ENCODE data around the gene HMGB2. TPM values are rescaled to one million over a fixed set of nuclear protein-coding genes. Genes with fewer than 3 reads are reported as not detected.

The HMGB2 gene
- total and polyA plus RNA-seq, 2 experiments from 2014 or later, result 103 to 593 TPM

GRCh38 chr4:173379929-173380328, 45.8 kb upstream of the HMGB2 start:
- DNase-seq (ENCODE audit: low spot score) (no peak), ATAC-seq (no peak)
- Histone ChIP-seq H3F3A (replicated peaks; ENCODE audit: low read depth) (no peaks in the 10 kb centered on the region), H3K4me2 (no peak overlapping the region), H3K36me3 (ENCODE audit: insufficient read depth) (no peaks in the 10 kb centered on the region), H3K27ac (ENCODE audit: low read depth) (no peak overlapping the region), H4K20me1 (replicated peaks; ENCODE audit: insufficient read depth) (no peaks in the 10 kb centered on the region), H3K4me1 (ENCODE audit: insufficient read depth) (peaks cover 33% of the 10 kb centered on the region), H3K79me2 (replicated peaks; ENCODE audit: insufficient read depth) (no peaks in the 10 kb centered on the region), H2AFZ (no peak overlapping the region), H3K27me3 (ENCODE audit: insufficient read depth) (no peaks in the 10 kb centered on the region), H3K9me2 (ENCODE audit: insufficient read depth) (no peaks in the 10 kb centered on the region), H3K4me3 (no peak overlapping the region)
- H3K9me3 Mint-ChIP-seq, result no peaks in the 10 kb centered on the region
- peaks cover 6% of the 10 kb centered on the region; the same call in 1 of the 3 replicates for H3K36me3 Mint-ChIP-seq (ENCODE audit: low read depth)
- H3K27ac Mint-ChIP-seq, result no peak overlapping the region
- TF ChIP-seq POLR2AphosphoS5 (IDR thresholded peaks at IDR 0.05; ENCODE audit: low read depth) (no peak), ETS1 (IDR thresholded peaks at IDR 0.05) (no peak), EZH2phosphoT487 (IDR thresholded peaks at IDR 0.05; ENCODE audit: unreplicated experiment) (no peak), EZH2 (IDR thresholded peaks at IDR 0.05; ENCODE audit: low read depth, unreplicated experiment) (no peak), CREB1 (CRISPR knock-in tag; IDR thresholded peaks at IDR 0.05; ENCODE audit: low read depth) (no peak), NANOG (IDR thresholded peaks at IDR 0.05; ENCODE audit: borderline replicate concordance) (no peak), ZNF114 (CRISPR knock-in tag; IDR thresholded peaks at IDR 0.05) (no peak), JUNB (IDR thresholded peaks at IDR 0.05; ENCODE audit: unreplicated experiment) (no peak), STAT1 (IDR thresholded peaks at IDR 0.05; ENCODE audit: unreplicated experiment) (no peak), ZNF331 (CRISPR knock-in tag; IDR thresholded peaks at IDR 0.05; ENCODE audit: low read depth) (no peak)
- TF ChIP-seq, protein P1, sequence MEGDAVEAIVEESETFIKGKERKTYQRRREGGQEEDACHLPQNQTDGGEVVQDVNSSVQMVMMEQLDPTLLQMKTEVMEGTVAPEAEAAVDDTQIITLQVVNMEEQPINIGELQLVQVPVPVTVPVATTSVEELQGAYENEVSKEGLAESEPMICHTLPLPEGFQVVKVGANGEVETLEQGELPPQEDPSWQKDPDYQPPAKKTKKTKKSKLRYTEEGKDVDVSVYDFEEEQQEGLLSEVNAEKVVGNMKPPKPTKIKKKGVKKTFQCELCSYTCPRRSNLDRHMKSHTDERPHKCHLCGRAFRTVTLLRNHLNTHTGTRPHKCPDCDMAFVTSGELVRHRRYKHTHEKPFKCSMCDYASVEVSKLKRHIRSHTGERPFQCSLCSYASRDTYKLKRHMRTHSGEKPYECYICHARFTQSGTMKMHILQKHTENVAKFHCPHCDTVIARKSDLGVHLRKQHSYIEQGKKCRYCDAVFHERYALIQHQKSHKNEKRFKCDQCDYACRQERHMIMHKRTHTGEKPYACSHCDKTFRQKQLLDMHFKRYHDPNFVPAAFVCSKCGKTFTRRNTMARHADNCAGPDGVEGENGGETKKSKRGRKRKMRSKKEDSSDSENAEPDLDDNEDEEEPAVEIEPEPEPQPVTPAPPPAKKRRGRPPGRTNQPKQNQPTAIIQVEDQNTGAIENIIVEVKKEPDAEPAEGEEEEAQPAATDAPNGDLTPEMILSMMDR (conservative IDR thresholded peaks at IDR 0.05; ENCODE audit: low read depth in 2 of 2), result no peak
- TF ChIP-seq, protein P2, sequence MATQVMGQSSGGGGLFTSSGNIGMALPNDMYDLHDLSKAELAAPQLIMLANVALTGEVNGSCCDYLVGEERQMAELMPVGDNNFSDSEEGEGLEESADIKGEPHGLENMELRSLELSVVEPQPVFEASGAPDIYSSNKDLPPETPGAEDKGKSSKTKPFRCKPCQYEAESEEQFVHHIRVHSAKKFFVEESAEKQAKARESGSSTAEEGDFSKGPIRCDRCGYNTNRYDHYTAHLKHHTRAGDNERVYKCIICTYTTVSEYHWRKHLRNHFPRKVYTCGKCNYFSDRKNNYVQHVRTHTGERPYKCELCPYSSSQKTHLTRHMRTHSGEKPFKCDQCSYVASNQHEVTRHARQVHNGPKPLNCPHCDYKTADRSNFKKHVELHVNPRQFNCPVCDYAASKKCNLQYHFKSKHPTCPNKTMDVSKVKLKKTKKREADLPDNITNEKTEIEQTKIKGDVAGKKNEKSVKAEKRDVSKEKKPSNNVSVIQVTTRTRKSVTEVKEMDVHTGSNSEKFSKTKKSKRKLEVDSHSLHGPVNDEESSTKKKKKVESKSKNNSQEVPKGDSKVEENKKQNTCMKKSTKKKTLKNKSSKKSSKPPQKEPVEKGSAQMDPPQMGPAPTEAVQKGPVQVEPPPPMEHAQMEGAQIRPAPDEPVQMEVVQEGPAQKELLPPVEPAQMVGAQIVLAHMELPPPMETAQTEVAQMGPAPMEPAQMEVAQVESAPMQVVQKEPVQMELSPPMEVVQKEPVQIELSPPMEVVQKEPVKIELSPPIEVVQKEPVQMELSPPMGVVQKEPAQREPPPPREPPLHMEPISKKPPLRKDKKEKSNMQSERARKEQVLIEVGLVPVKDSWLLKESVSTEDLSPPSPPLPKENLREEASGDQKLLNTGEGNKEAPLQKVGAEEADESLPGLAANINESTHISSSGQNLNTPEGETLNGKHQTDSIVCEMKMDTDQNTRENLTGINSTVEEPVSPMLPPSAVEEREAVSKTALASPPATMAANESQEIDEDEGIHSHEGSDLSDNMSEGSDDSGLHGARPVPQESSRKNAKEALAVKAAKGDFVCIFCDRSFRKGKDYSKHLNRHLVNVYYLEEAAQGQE (IDR thresholded peaks at IDR 0.05; ENCODE audit: unreplicated experiment), result no peak
- TF ChIP-seq, protein P3, sequence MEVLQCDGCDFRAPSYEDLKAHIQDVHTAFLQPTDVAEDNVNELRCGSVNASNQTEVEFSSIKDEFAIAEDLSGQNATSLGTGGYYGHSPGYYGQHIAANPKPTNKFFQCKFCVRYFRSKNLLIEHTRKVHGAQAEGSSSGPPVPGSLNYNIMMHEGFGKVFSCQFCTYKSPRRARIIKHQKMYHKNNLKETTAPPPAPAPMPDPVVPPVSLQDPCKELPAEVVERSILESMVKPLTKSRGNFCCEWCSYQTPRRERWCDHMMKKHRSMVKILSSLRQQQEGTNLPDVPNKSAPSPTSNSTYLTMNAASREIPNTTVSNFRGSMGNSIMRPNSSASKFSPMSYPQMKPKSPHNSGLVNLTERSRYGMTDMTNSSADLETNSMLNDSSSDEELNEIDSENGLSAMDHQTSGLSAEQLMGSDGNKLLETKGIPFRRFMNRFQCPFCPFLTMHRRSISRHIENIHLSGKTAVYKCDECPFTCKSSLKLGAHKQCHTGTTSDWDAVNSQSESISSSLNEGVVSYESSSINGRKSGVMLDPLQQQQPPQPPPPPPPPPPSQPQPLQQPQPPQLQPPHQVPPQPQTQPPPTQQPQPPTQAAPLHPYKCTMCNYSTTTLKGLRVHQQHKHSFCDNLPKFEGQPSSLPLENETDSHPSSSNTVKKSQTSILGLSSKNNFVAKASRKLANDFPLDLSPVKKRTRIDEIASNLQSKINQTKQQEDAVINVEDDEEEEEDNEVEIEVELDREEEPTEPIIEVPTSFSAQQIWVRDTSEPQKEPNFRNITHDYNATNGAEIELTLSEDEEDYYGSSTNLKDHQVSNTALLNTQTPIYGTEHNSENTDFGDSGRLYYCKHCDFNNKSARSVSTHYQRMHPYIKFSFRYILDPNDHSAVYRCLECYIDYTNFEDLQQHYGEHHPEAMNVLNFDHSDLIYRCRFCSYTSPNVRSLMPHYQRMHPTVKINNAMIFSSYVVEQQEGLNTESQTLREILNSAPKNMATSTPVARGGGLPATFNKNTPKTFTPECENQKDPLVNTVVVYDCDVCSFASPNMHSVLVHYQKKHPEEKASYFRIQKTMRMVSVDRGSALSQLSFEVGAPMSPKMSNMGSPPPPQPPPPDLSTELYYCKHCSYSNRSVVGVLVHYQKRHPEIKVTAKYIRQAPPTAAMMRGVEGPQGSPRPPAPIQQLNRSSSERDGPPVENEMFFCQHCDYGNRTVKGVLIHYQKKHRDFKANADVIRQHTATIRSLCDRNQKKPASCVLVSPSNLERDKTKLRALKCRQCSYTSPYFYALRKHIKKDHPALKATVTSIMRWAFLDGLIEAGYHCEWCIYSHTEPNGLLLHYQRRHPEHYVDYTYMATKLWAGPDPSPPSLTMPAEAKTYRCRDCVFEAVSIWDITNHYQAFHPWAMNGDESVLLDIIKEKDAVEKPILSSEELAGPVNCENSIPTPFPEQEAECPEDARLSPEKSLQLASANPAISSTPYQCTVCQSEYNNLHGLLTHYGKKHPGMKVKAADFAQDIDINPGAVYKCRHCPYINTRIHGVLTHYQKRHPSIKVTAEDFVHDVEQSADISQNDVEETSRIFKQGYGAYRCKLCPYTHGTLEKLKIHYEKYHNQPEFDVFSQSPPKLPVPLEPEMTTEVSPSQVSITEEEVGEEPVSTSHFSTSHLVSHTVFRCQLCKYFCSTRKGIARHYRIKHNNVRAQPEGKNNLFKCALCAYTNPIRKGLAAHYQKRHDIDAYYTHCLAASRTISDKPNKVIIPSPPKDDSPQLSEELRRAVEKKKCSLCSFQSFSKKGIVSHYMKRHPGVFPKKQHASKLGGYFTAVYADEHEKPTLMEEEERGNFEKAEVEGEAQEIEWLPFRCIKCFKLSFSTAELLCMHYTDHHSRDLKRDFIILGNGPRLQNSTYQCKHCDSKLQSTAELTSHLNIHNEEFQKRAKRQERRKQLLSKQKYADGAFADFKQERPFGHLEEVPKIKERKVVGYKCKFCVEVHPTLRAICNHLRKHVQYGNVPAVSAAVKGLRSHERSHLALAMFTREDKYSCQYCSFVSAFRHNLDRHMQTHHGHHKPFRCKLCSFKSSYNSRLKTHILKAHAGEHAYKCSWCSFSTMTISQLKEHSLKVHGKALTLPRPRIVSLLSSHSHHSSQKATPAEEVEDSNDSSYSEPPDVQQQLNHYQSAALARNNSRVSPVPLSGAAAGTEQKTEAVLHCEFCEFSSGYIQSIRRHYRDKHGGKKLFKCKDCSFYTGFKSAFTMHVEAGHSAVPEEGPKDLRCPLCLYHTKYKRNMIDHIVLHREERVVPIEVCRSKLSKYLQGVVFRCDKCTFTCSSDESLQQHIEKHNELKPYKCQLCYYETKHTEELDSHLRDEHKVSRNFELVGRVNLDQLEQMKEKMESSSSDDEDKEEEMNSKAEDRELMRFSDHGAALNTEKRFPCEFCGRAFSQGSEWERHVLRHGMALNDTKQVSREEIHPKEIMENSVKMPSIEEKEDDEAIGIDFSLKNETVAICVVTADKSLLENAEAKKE (CRISPR knock-in tag; IDR thresholded peaks at IDR 0.05), result no peak
- no peak overlapping the region for H3K4me3 Mint-ChIP-seq
- H3K4me1 Mint-ChIP-seq, result peaks cover 23% of the 10 kb centered on the region
- H3K27me3 Mint-ChIP-seq (ENCODE audit: insufficient read depth, low read depth, poor library complexity), result no peaks in the 10 kb centered on the region

Measured in GM23338 (cell line).